GM10266 (cell line): ENCODE results near the gene CTSH.

ENCODE experiments used
- DNase-seq: peaks from one replicate; pipeline ENCODE4 v3.0.0; 2012; ENCODE audit errors: extremely low spot score
- CTCF ChIP-seq: IDR thresholded peaks from 2 replicates; pipeline ENCODE4 v1.5.1; 2012; ENCODE audit warnings: mild to moderate bottlenecking, low read depth; ENCODE audit not compliant: control insufficient read depth, insufficient read depth; ENCODE audit errors: missing control alignments

Gene CTSH

GRCh38 chr15:78925956-78926743, 18.7 kb downstream of the CTSH start:
- no peak for TF ChIP-seq CTCF
- no peak for DNase-seq

- no peak for TF ChIP-seq CTCF
- DNase-seq, result no peak
These were observed 19.7 kb downstream of the CTSH start for GRCh38 chr15:78925076-78925624.

GRCh38 chr15:78923480-78924360, 21.1 kb downstream of the CTSH start:
- no peak for TF ChIP-seq CTCF
- no peak for DNase-seq

- no peak for DNase-seq
- TF ChIP-seq CTCF, result no peak
These were observed 21.8 kb downstream of the CTSH start for GRCh38 chr15:78923015-78923414.

- no peak for TF ChIP-seq CTCF
- DNase-seq, result no peak
These were observed 22.3 kb downstream of the CTSH start for GRCh38 chr15:78922527-78922926.

- TF ChIP-seq CTCF, result no peak
- no peak for DNase-seq
These were observed 22.9 kb downstream of the CTSH start for GRCh38 chr15:78921940-78922339.

GRCh38 chr15:78921517-78921916, 23.3 kb downstream of the CTSH start:
- no peak for TF ChIP-seq CTCF
- DNase-seq, result no peak
